ENCODE measurements around the gene WDR89. TPM values are rescaled to one million over a fixed set of nuclear protein-coding genes. Genes with fewer than 3 reads are reported as not detected.

Gene WDR89
- total RNA-seq, 1 donor from 2014 or later, result 11.7 TPM

- Mint-ChIP-seq H3K4me1 (ENCODE audit: low read depth) (peaks cover 11% of the 10 kb centered on the region), H3K27ac (ENCODE audit: unreplicated experiment) (no peak overlapping the region), H3K9me3 (ENCODE audit: low read depth) (no peaks in the 10 kb centered on the region), H3K4me3 (ENCODE audit: unreplicated experiment) (no peak overlapping the region), H3K36me3 (ENCODE audit: low read depth) (no peaks in the 10 kb centered on the region), H3K27me3 (ENCODE audit: low read depth) (no peaks in the 10 kb centered on the region)
- DNase-seq (ENCODE audit: low spot score), result no peak
- TF ChIP-seq CTCF (IDR thresholded peaks at IDR 0.05), result no peak
Measured at GRCh38 chr14:63563370-63564026, 78.2 kb downstream of the WDR89 start.

GRCh38 chr14:63562405-63562804, 79.3 kb downstream of the WDR89 start:
- no peaks in the 10 kb centered on the region for H3K36me3 Mint-ChIP-seq (ENCODE audit: low read depth)
- peaks cover 1% of the 10 kb centered on the region for H3K27me3 Mint-ChIP-seq (ENCODE audit: low read depth)
- no peak overlapping the region for H3K27ac Mint-ChIP-seq (ENCODE audit: unreplicated experiment)

GRCh38 chr14:63555572-63555971, 86.1 kb downstream of the WDR89 start:
- Mint-ChIP-seq H3K4me1 (ENCODE audit: low read depth) (no peaks in the 10 kb centered on the region), H3K36me3 (ENCODE audit: low read depth) (no peaks in the 10 kb centered on the region), H3K27ac (ENCODE audit: unreplicated experiment) (no peak overlapping the region), H3K4me3 (ENCODE audit: unreplicated experiment) (no peak overlapping the region), H3K9me3 (ENCODE audit: low read depth) (no peaks in the 10 kb centered on the region), H3K27me3 (ENCODE audit: low read depth) (peaks cover 3% of the 10 kb centered on the region)
- DNase-seq (ENCODE audit: low spot score), result no peak
- no peak for TF ChIP-seq CTCF (IDR thresholded peaks at IDR 0.05)

More at GRCh38 chr14:63562405-63562804, 79.3 kb downstream of the WDR89 start:
- no peak overlapping the region for H3K4me3 Mint-ChIP-seq (ENCODE audit: unreplicated experiment)
- TF ChIP-seq CTCF (IDR thresholded peaks at IDR 0.05), result no peak
- no peaks in the 10 kb centered on the region for H3K9me3 Mint-ChIP-seq (ENCODE audit: low read depth)
- DNase-seq (ENCODE audit: low spot score), result no peak
- peaks cover 11% of the 10 kb centered on the region for H3K4me1 Mint-ChIP-seq (ENCODE audit: low read depth)

- TF ChIP-seq CTCF (IDR thresholded peaks at IDR 0.05), result no peak
- Mint-ChIP-seq H3K4me1 (ENCODE audit: low read depth) (no peaks in the 10 kb centered on the region), H3K9me3 (ENCODE audit: low read depth) (no peaks in the 10 kb centered on the region), H3K27me3 (ENCODE audit: low read depth) (no peaks in the 10 kb centered on the region), H3K36me3 (ENCODE audit: low read depth) (no peaks in the 10 kb centered on the region), H3K27ac (ENCODE audit: unreplicated experiment) (no peak overlapping the region), H3K4me3 (ENCODE audit: unreplicated experiment) (no peak overlapping the region)
- no peak for DNase-seq (ENCODE audit: low spot score)
Measured at GRCh38 chr14:63551332-63551731, 90.3 kb downstream of the WDR89 start.

GRCh38 chr14:63547798-63548335, 93.8 kb downstream of the WDR89 start:
- no peaks in the 10 kb centered on the region for H3K9me3 Mint-ChIP-seq (ENCODE audit: low read depth)
- no peaks in the 10 kb centered on the region for H3K36me3 Mint-ChIP-seq (ENCODE audit: low read depth)
- H3K4me1 Mint-ChIP-seq (ENCODE audit: low read depth), result peaks cover 10% of the 10 kb centered on the region
- H3K4me3 Mint-ChIP-seq (ENCODE audit: unreplicated experiment), result no peak overlapping the region
- no peak for DNase-seq (ENCODE audit: low spot score)
- H3K27me3 Mint-ChIP-seq (ENCODE audit: low read depth), result no peaks in the 10 kb centered on the region
- no peak for TF ChIP-seq CTCF (IDR thresholded peaks at IDR 0.05)
- no peak overlapping the region for H3K27ac Mint-ChIP-seq (ENCODE audit: unreplicated experiment)

Other genes with a start within 250 kb of the WDR89 start
- gene PPP2R5E, start 98.5 kb downstream of the WDR89 start, total RNA-seq, result 39.9 to 43.3 TPM (median 43.2 TPM) in 3 replicates
- gene SGPP1, start 86.2 kb upstream of the WDR89 start, total RNA-seq, result 16.5 to 23.3 TPM (median 23.1 TPM) in 3 replicates
- gene SYNE2, start 211.1 kb upstream of the WDR89 start, total RNA-seq, result 13.6 to 15.3 TPM (median 14.2 TPM) in 3 replicates